T47D (cell line): Measurements from ENCODE around the gene BEND7.

ENCODE experiments used
- DNase-seq, 2 experiments: peaks; one replicate each; pipeline versions ENCODE4 v3.0.0 to v3.0.0-alpha.2; 2011 to 2012; ENCODE audit warnings: low read depth in 1 of 2, low spot score in 1 of 2
- JUND ChIP-seq: IDR thresholded peaks from 2 replicates; pipeline ENCODE4 v1.6.1; 2012; ENCODE audit warnings: low read depth
- in situ Hi-C: cut with HindIII; loops from 2 replicates; pipeline ENCODE4 v1.10.0; 2016; ENCODE audit warnings: low sequenced_read_pairs, low pct_unique_long_range_greater_than_20kb

The BEND7 gene

GRCh38 chr10:13489035-13489599, 39.7 kb downstream of the BEND7 start:
- TF ChIP-seq JUND = no peak
- DNase-seq = no peak
- in situ Hi-C loops = no loop called here

- DNase-seq = no peak
- TF ChIP-seq JUND = no peak
- in situ Hi-C loops = no loop called here
Measured at GRCh38 chr10:13485623-13486022, 43.2 kb downstream of the BEND7 start.

- no peak for DNase-seq
- in situ Hi-C loops = no loop called here
- no peak for TF ChIP-seq JUND
Measured at GRCh38 chr10:13483951-13484350, 44.9 kb downstream of the BEND7 start.

GRCh38 chr10:13483073-13483472, 45.7 kb downstream of the BEND7 start:
- DNase-seq = no peak
- in situ Hi-C loops = no loop called here

GRCh38 chr10:13481690-13482089, 47.1 kb downstream of the BEND7 start:
- no peak for DNase-seq
- no peak for TF ChIP-seq JUND
- in situ Hi-C loops = no loop called here

More at GRCh38 chr10:13483073-13483472, 45.7 kb downstream of the BEND7 start:
- no peak for TF ChIP-seq JUND

- DNase-seq = no peak
- no peak for TF ChIP-seq JUND
- in situ Hi-C loops = no loop called here
Measured at GRCh38 chr10:13475124-13475523, 53.7 kb downstream of the BEND7 start.

GRCh38 chr10:13473986-13474385, 54.8 kb downstream of the BEND7 start:
- in situ Hi-C loops = no loop called here

GRCh38 chr10:13472359-13472758, 56.5 kb downstream of the BEND7 start:
- TF ChIP-seq JUND = no peak
- in situ Hi-C loops = no loop called here

More at GRCh38 chr10:13473986-13474385, 54.8 kb downstream of the BEND7 start:
- DNase-seq = no peak
- TF ChIP-seq JUND = no peak

GRCh38 chr10:13470270-13470669, 58.5 kb downstream of the BEND7 start:
- TF ChIP-seq JUND = no peak
- in situ Hi-C loops = no loop called here
- DNase-seq = no peak

More at GRCh38 chr10:13472359-13472758, 56.5 kb downstream of the BEND7 start:
- DNase-seq = no peak

GRCh38 chr10:13462551-13462950, 66.3 kb downstream of the BEND7 start:
- no peak for TF ChIP-seq JUND
- in situ Hi-C loops = no loop called here
- DNase-seq = no peak

GRCh38 chr10:13458687-13459012, 70.2 kb downstream of the BEND7 start:
- in situ Hi-C loops = no loop called here
- TF ChIP-seq JUND = no peak
- DNase-seq = no peak

- DNase-seq = no peak
- in situ Hi-C loops = no loop called here
- no peak for TF ChIP-seq JUND
Measured at GRCh38 chr10:13457958-13458686, 70.7 kb downstream of the BEND7 start.

GRCh38 chr10:13453896-13454295, 74.9 kb downstream of the BEND7 start:
- DNase-seq = no peak
- in situ Hi-C loops = no loop called here
- TF ChIP-seq JUND = no peak

GRCh38 chr10:13450069-13450468, 78.7 kb downstream of the BEND7 start:
- in situ Hi-C loops = no loop called here
- no peak for TF ChIP-seq JUND
- no peak for DNase-seq
